K562 (cell line): ENCODE data around the gene NSG2.

ENCODE experiments used
- CTCF ChIP-seq, 3 experiments: IDR thresholded peaks in 2 of 3; conservative IDR thresholded peaks in 1 of 3; 2 replicates each; pipeline ENCODE4 v1.5.1; 2011 to 2012; ENCODE audit warnings: low read length in 3 of 3, mild to moderate bottlenecking in 3 of 3, control low read depth in 2 of 3, improper control_type of control experiment in 1 of 3, inconsistent platforms in 1 of 3, low read depth in 1 of 3, mixed read lengths in 1 of 3, moderate library complexity in 1 of 3; ENCODE audit not compliant: insufficient read depth in 2 of 3
- FOXK1 ChIP-seq: sonication (generic); formaldehyde crosslinking; IDR thresholded peaks from 2 replicates; pipeline ENCODE4 v1.8.0; 2022; ENCODE audit warnings: missing genetic modification reagents, mild to moderate bottlenecking, borderline replicate concordance
- SMARCE1 ChIP-seq: fragments of 450-650 bp; IDR thresholded peaks from 2 replicates; pipeline ENCODE4 v1.7.1; 2016; ENCODE audit warnings: mild to moderate bottlenecking
- TSC22D4 ChIP-seq: fragments of 450-650 bp; IDR thresholded peaks from 2 replicates; pipeline ENCODE4 v1.6.1; 2016; ENCODE audit warnings: missing genetic modification characterization, missing biosample characterization, control low read depth
- ZNF239 ChIP-seq: fragments of 250-450 bp; sonication (Bioruptor Pico); IDR thresholded peaks from 2 replicates; pipeline ENCODE4 v1.4.0; 2020; ENCODE audit warnings: mild to moderate bottlenecking

- no peak for TF ChIP-seq CTCF (IDR thresholded peaks at IDR 0.05 in 2 of 3, conservative IDR thresholded peaks at IDR 0.05 in 1 of 3; ENCODE audit: insufficient read depth in 2 of 3, low read depth in 1 of 3, low read length in 3 of 3)
- TF ChIP-seq SMARCE1 = no peak
- no peak for TF ChIP-seq TSC22D4 (tag)
- no peak for TF ChIP-seq ZNF239 (CRISPR knock-in tag)
- TF ChIP-seq FOXK1 (CRISPR knock-in tag) = no peak
These were observed 55.0 kb downstream of the NSG2 start for GRCh38 chr5:174100490-174100889.
